ENCODE data around the gene S100A9. TPM values are rescaled to one million over a fixed set of nuclear protein-coding genes. Genes with fewer than 3 reads are reported as not detected.

Gene S100A9
- total and polyA plus RNA-seq, 10 donors = 947 to 6,984 (median 2,376) TPM

- no peaks in the 10 kb centered on the region for H3K36me3 ChIP-seq
- no peak overlapping the region for H3K27ac ChIP-seq
- TF ChIP-seq POLR2AphosphoS5 (IDR thresholded peaks at IDR 0.05) = no peak
- no peak for TF ChIP-seq POLR2A (IDR thresholded peaks at IDR 0.05)
- TF ChIP-seq, protein P1, sequence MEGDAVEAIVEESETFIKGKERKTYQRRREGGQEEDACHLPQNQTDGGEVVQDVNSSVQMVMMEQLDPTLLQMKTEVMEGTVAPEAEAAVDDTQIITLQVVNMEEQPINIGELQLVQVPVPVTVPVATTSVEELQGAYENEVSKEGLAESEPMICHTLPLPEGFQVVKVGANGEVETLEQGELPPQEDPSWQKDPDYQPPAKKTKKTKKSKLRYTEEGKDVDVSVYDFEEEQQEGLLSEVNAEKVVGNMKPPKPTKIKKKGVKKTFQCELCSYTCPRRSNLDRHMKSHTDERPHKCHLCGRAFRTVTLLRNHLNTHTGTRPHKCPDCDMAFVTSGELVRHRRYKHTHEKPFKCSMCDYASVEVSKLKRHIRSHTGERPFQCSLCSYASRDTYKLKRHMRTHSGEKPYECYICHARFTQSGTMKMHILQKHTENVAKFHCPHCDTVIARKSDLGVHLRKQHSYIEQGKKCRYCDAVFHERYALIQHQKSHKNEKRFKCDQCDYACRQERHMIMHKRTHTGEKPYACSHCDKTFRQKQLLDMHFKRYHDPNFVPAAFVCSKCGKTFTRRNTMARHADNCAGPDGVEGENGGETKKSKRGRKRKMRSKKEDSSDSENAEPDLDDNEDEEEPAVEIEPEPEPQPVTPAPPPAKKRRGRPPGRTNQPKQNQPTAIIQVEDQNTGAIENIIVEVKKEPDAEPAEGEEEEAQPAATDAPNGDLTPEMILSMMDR (IDR thresholded peaks at IDR 0.05 in 8 of 11, conservative IDR thresholded peaks at IDR 0.05 in 3 of 11) = no peak
- H3K27me3 ChIP-seq (replicated peaks in 1 of 7) = peaks cover 0 to 16% (median 0%) of the 10 kb centered on the region in 7 donors
- DNase-seq = no peak
- intact Hi-C loops (cut with DNase I; ENCODE audit: low total_unique reads) = no loop called here
- H3K9me3 ChIP-seq = peaks cover 0 to 86% (median 68%) of the 10 kb centered on the region in 8 donors
- no peak overlapping the region for H3K4me3 ChIP-seq
- no peaks in the 10 kb centered on the region for H3K4me1 ChIP-seq
Observed at GRCh38 chr1:153324912-153325311, 32.7 kb upstream of the S100A9 start.

DNA sequence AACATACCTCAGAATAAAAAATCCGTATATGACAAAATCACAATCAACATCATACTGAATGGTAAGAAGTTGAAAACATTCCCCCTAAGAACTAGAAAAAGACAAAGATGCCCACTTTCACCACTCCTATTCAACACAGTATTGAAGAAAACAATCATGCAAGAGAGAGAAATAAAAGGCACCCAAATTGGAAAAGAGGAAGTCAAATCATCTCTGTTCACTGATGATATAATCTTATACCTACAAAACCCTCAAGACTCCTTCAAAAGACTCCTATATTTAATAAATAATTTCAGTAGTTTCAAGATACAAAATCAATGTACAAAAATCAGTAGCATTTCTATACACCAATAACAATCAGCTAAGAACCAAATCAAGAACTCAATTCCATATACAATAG lies 23.8 kb upstream of the S100A9 start:
- 92 to 98% (median 95%) methylated on average over 1 of the region's 1 CpG for WGBS, 5 donors
- no peaks in the 10 kb centered on the region for H3K4me1 ChIP-seq
- H3K4me3 ChIP-seq = no peak overlapping the region
- no peak overlapping the region for H3K27ac ChIP-seq
- peaks cover 0 to 39% (median 29%) of the 10 kb centered on the region in 8 donors for H3K9me3 ChIP-seq
- peaks cover 0 to 19% (median 0%) of the 10 kb centered on the region in 7 donors for H3K27me3 ChIP-seq (replicated peaks in 1 of 7)
- TF ChIP-seq POLR2A (IDR thresholded peaks at IDR 0.05) = no peak
- TF ChIP-seq, protein P1 (IDR thresholded peaks at IDR 0.05 in 8 of 11, conservative IDR thresholded peaks at IDR 0.05 in 3 of 11) = no peak
- no peak for TF ChIP-seq POLR2AphosphoS5 (IDR thresholded peaks at IDR 0.05)
- intact Hi-C loops (cut with DNase I; ENCODE audit: low total_unique reads) = no loop called here
- H3K36me3 ChIP-seq = no peaks in the 10 kb centered on the region
- DNase-seq = no peak

DNA sequence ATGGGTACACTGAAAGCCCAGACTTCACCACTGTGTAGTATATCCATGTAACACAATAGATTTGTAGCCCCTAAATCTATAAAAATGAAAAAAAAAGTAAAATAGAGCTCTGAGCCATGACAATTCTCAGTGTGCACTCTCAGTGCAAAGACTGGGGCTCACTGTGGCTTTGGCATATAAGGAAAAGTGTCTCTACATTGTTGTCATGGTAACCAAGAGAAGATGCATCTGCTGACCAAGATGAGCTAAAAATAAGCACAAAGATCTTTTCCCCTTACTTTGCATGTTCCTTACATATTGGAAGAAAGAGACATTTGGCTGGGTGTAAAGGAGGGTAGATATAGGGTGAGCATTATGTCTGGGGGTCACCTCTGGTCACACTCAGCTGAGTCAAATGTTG lies 21.0 kb upstream of the S100A9 start:
- H3K27ac ChIP-seq = no peak overlapping the region
- no peak for DNase-seq
- H3K9me3 ChIP-seq = peaks cover 0 to 13% (median 9%) of the 10 kb centered on the region in 8 donors
- intact Hi-C loops (cut with DNase I; ENCODE audit: low total_unique reads) = no loop called here
- peaks cover 0 to 25% (median 0%) of the 10 kb centered on the region in 7 donors for H3K27me3 ChIP-seq (replicated peaks in 1 of 7)
- TF ChIP-seq, protein P1 (IDR thresholded peaks at IDR 0.05 in 8 of 11, conservative IDR thresholded peaks at IDR 0.05 in 3 of 11) = no peak
- TF ChIP-seq POLR2A (IDR thresholded peaks at IDR 0.05) (no peak), POLR2AphosphoS5 (IDR thresholded peaks at IDR 0.05) (no peak)
- H3K4me3 ChIP-seq = no peak overlapping the region
- no peaks in the 10 kb centered on the region for H3K4me1 ChIP-seq
- no peaks in the 10 kb centered on the region for H3K36me3 ChIP-seq

GRCh38 chr1:153337980-153338853 lies 19.4 kb upstream of the S100A9 start:
- 71 to 82% (median 76%) methylated on average over 8 of the region's 8 CpGs for WGBS, 5 donors
- Histone ChIP-seq H3K4me1 (peaks cover 0 to under 1% (median 0%) of the 10 kb centered on the region in 6 donors), H3K36me3 (no peaks in the 10 kb centered on the region), H3K9me3 (no peaks in the 10 kb centered on the region), H3K27me3 (replicated peaks in 1 of 7) (peaks cover 0 to 41% (median 0%) of the 10 kb centered on the region in 7 donors), H3K4me3 (no peak overlapping the region), H3K27ac (no peak overlapping the region)
- DNase-seq = no peak
- intact Hi-C loops (cut with DNase I; ENCODE audit: low total_unique reads) = no loop called here
- TF ChIP-seq, protein P1 (IDR thresholded peaks at IDR 0.05 in 8 of 11, conservative IDR thresholded peaks at IDR 0.05 in 3 of 11) = no peak
- no peak for TF ChIP-seq POLR2AphosphoS5 (IDR thresholded peaks at IDR 0.05)
- no peak for TF ChIP-seq POLR2A (IDR thresholded peaks at IDR 0.05)
